HepG2 (cell line): ENCODE results near the gene CCDC57. TPM values are rescaled to one million over a fixed set of nuclear protein-coding genes. Genes with fewer than 3 reads are reported as not detected.

Experiments used
- ATF5 ChIP-seq: sonication (generic); formaldehyde crosslinking; IDR thresholded peaks from 2 replicates; pipeline ENCODE4 v1.4.0; 2020; ENCODE audit warnings: mild to moderate bottlenecking, low read depth, missing genetic modification reagents
- ATM ChIP-seq: fragments of 450-650 bp; IDR thresholded peaks from 2 replicates; pipeline ENCODE4 v1.7.1; 2017; ENCODE audit warnings: mild to moderate bottlenecking, borderline replicate concordance
- CBX1 ChIP-seq: IDR thresholded peaks from one replicate; pipeline ENCODE4 v1.6.1; 2016; ENCODE audit warnings: antibody characterized with exemption, low read depth
- RBM22 ChIP-seq: fragments of 200-400 bp; formaldehyde crosslinking; optimal IDR thresholded peaks from 2 replicates; pipeline ENCODE3; 2017; ENCODE audit warnings: mild to moderate bottlenecking, low read length, moderate library complexity
- SRSF1 ChIP-seq: fragments of 200-400 bp; formaldehyde crosslinking; optimal IDR thresholded peaks from 2 replicates; pipeline ENCODE3; 2017; ENCODE audit warnings: mild to moderate bottlenecking, low read depth, low read length, moderate library complexity
- TAF15 ChIP-seq: fragments of 200-400 bp; formaldehyde crosslinking; IDR thresholded peaks from one replicate; pipeline ENCODE4 v1.6.1; 2018; ENCODE audit warnings: mild to moderate bottlenecking, low read depth, low read length; ENCODE audit not compliant: poor library complexity, severe bottlenecking
- THAP7 ChIP-seq: sonication (generic); formaldehyde crosslinking; IDR thresholded peaks from 2 replicates; pipeline ENCODE4 v1.8.1; 2023; ENCODE audit warnings: mild to moderate bottlenecking, missing genetic modification reagents
- TRIM24 ChIP-seq: sonication (generic); formaldehyde crosslinking; IDR thresholded peaks from 2 replicates; pipeline ENCODE4 v1.8.0; 2022; ENCODE audit warnings: mild to moderate bottlenecking, missing genetic modification reagents
- USF2 ChIP-seq, 2 experiments: sonication (generic) in 1 of 2; formaldehyde crosslinking in 1 of 2; IDR thresholded peaks; 2 replicates each; pipeline versions ENCODE4 v1.5.1 to v1.6.1; 2011 to 2020; ENCODE audit warnings: borderline replicate concordance in 1 of 2, low read depth in 1 of 2, low read length in 1 of 2, mild to moderate bottlenecking in 1 of 2, missing genetic modification reagents in 1 of 2, moderate library complexity in 1 of 2
- ZNF546 ChIP-seq: sonication (generic); formaldehyde crosslinking; conservative IDR thresholded peaks from 2 replicates; pipeline ENCODE4 v1.8.1; 2023; ENCODE audit warnings: mild to moderate bottlenecking, missing genetic modification reagents
- ZNF878 ChIP-seq: sonication (generic); formaldehyde crosslinking; IDR thresholded peaks from 2 replicates; pipeline ENCODE4 v1.8.1; 2023; ENCODE audit warnings: mild to moderate bottlenecking, missing genetic modification reagents, moderate library complexity
- ZSCAN25 ChIP-seq: sonication (generic); formaldehyde crosslinking; IDR thresholded peaks from 2 replicates; pipeline ENCODE4 v1.8.0; 2022; ENCODE audit warnings: mild to moderate bottlenecking, missing genetic modification reagents
- polyA plus RNA-seq, 8 experiments: library from polyadenylated mRNA; depleted of rRNA in 3 of 8; stranded (reverse) in 7 of 8; unstranded in 1 of 8; fragments of >200 nt; fragmentation: Illumina TruSeq in 4 of 8; extraction: Trizol in 4 of 8; gene quantifications; 2 replicates each; pipeline versions ENCODE4 v1.2.1 to v1.2.3, GENCODE V29; 2011 to 2016; ENCODE audit warnings: low read depth in 4 of 8, missing spikeins in 1 of 8, mixed read lengths in 1 of 8; ENCODE audit not compliant: insufficient read depth in 1 of 8
- total RNA-seq, 5 experiments: library from RNA; depleted of rRNA; stranded (reverse); fragments of >200 nt; fragmentation: Illumina TruSeq; extraction: Trizol; gene quantifications; 2 replicates each; pipeline ENCODE4 v1.2.3, GENCODE V29; 2016; ENCODE audit warnings: low read depth in 1 of 5

CCDC57 gene
- total and polyA plus RNA-seq, 2 of the 13 experiments (the other 11 are each of a cell fraction or from before 2014, with no cell fraction given): 59.3 to 59.9 TPM

GRCh38 chr17:82088838-82089722 is 123.6 kb downstream of the CCDC57 start (continued):
- TF ChIP-seq ZNF546 (CRISPR knock-in tag) (no peak), ATM (no peak), TRIM24 (CRISPR knock-in tag) (no peak), ATF5 (CRISPR knock-in tag) (no peak), CBX1 (no peak), SRSF1 (no peak), ZNF878 (no peak), ZSCAN25 (CRISPR knock-in tag) (no peak), TAF15 (peak; percentile 20), USF2 (IDR thresholded peaks at IDR 0.05; ENCODE audit: low read depth, low read length) (no peak), USF2 (CRISPR knock-in tag; IDR thresholded peaks at IDR 0.05; ENCODE audit: borderline replicate concordance) (no peak), THAP7 (CRISPR knock-in tag) (no peak), RBM22 (peak; percentile 44)
